Kasumi-1 (cell line): Measurements from ENCODE around the gene NDN.
A peak's percentile ranks its signal among the peaks of the same experiment; 100 is the strongest.
"Not testable (repeated sequence)": the region's sequence is repeated elsewhere in the genome, so short reads cannot be mapped to it uniquely, and the experiment has no call there.

Source experiments
- DNase-seq, 2 experiments: peaks; one replicate each; lab custom pipeline; 2025; lab: John Stamatoyannopoulos, UW

Gene NDN

GRCh38 chr15:23687143-23687470, at the start of gene NDN:
TSS of gene NDN (minus strand) at chr15:23687305. CDS start at chr15:23687217, 88 bp downstream.
- no peak for DNase-seq

- DNase-seq, result no peak
Observed at GRCh38 chr15:23736033-23736673, 49.0 kb upstream of the NDN start.

DNA sequence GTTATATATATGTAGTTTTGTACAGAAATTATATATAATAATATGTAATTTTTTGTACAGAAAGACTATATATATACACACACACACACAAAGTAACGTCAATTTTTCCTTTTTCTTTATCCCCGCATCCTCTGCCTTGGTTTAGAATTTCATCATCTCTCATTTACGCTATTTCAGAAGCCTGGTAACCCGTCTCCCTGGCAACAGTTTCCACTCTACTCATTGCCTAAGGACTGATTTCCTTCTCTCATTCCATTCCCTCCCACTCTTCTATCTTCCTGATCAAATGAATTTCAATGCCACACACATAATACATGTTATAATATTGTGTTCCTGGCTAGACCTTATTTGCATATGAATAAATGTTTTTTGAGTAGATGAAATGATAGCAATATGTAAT, 47.8 kb upstream of the NDN start:
- DNase-seq, result no peak

DNA sequence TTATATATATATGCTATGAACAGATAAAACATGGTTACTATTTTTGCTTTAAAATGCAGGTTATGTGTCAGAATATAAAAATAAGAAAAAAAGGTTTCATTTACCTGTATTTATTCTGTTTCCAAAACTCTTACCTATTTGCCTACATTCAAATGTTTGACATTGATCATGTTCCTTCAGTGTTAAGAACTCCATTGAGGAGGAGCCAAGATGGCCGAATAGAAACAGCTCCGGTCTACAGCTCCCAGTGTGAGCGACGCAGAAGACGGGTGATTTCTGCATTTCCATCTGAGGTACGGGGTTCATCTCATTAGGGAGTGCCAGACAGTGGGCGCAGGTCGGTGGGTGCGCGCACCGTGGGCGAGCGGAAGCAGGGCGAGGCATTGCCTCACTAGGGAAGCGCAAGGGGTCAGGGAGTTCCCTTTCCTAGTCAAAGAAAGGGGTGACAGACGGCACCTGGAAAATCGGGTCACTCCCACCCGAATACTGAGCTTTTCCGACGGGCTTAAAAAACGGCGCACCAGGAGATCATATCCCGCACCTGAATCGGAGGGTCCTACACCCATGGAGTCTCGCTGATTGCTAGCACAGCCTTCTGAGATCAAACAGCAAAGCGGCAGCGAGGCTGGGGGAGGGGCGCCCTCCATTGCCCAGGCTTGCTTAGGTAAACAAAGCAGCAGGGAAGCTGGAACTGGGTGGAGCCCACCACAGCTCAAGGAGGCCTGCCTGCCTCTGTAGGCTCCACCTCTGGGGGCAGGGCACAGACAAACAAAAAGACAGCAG, 27.0 kb upstream of the NDN start:
- not testable (repeated sequence) for DNase-seq

DNA sequence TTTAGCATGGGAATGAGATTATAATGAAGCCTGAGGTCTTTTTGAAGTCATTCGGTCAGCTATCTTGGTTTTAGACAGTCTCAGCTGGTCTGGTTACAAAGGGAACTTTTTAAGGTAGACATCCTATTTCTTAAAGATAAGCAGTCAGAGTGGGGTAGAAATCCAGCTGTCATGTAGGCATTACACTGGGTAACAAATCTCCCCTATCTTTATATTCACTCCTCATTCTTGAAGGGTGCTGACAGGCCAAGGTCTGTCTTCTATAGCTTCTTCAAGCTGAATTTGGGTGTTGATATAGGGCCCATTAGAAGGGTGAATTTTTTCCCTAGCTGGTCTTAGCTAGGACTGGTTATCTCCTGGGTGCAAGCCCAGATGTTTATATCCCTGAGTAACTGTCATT, 21.2 kb upstream of the NDN start:
- no peak for DNase-seq

- no peak for DNase-seq
Observed at GRCh38 chr15:23695282-23695681, 8.2 kb upstream of the NDN start.

DNA sequence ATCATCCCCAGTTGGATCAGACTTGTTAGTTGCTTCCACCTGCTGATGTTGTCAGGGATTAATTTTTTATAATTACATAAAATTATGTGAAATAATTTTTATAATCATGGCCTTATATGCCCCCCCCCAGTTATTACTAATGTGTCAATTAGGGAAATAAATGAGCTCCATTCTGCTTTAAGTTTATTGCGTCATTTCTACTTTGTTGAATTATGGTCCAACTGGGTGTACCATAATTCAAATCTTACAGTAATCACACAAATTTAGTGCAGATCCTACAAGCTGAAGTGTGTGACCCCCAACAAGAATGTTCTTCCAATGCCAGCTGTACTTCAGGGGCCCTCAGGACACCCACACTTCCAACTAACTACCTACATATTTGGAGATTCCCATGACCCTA, 7.5 kb upstream of the NDN start:
- DNase-seq, result no peak

DNA sequence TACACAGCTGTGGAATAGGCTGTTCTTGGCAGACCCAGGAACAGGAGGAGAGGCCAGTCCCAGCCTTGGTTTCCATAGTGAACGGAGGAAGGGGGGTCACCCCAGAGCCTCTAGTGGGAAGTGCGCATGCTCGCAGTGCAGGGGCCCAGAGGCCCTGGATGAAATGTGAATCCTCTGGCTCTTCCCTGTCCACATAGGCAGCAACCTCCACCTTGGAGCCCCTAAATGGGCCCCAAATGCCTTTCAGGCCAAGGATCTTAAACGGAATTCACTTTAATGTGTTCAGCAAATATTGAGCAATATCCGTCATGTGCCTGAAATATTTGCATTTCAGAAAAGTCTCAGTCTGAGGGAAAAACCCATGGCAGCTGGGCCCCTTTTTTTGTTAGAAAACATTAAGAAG, 3.3 kb upstream of the NDN start:
- DNase-seq, result no peak

- no peak for DNase-seq
Observed at GRCh38 chr15:23690015-23690414, 2.9 kb upstream of the NDN start.

- DNase-seq, result no peak
Observed at GRCh38 chr15:23686466-23687142, 501 bp downstream of the NDN start.

GRCh38 chr15:23671481-23671880, 15.6 kb downstream of the NDN start:
- DNase-seq, result no peak

- DNase-seq, result no peak
Observed at GRCh38 chr15:23670970-23671369, 16.1 kb downstream of the NDN start.

- DNase-seq, result no peak
Observed at GRCh38 chr15:23663232-23663631, 23.9 kb downstream of the NDN start.

DNA sequence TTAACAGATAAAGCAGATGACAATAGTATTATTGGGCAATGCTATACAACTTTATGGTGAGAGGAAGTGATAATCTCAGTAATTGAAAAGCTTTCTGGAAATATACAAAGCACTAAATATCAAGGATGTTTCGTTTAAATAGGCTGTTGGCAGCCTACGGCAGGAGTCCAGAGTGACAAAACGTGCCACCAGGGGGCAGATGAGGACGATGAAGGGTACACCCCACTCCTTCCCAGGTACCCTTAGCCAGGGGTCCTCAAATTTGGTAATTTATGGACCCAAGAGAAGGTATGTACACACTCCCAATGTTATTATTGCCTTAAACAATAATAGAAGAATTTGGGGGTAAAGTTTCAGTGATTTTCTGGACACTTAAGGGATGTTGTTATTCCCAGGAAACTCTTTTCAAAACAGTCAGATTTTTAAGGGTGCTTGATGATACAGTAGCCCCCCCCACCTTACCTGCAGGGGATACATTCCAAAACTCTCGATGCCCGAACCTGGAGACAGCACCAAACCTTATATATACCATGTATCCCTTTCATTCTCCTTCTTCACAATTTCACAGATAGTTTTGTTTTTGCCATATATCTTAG, 38.1 kb downstream of the NDN start:
- peak in 1 of 2 experiments; percentile 0 for DNase-seq

DNA sequence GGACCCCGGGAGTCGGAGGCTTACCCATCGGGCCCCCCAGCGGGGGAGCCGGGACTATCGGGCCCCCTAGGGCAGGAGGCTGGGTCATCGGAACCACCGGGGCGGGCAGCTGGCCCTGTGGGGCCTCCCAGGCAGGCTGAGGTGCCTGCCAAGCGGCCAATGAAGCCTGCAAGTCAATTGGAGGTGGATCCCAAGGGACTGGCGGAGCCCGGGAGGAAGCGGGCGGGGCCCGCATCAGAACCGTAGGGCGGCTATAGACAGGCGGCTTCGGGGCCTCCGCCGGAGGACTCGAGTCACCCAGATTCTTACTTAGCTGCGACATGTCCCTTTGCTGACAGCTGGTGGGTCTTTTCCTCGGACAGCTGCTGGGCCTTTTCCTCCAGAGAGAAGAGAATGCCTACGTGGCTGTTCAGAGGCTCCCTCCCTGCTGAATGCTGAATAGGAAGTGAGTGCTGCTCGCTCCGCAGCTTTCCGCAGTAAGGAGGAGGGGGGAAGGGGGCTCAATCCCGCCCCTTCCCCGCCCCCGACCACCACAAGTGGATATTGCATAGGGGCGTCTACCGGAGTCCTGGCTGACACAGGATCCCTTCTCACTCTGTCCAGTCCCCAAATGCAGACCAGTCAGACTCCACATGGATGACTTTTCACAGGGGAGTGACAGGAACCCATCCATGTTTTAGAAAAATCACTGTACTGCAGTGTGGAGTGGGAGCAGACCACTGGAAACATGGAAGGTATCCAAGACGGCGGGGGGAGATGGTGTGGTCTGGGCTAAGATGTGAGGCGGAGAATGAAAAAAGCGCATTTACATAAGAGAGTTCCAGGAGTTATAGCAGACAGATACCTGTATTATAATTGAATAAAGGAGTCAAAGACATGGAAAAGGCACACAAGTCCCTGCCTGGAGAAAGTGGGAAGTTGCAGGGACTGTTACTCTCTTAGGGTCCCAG, 39.4 kb downstream of the NDN start, which contains the start of gene MAGEL2:
Gene MAGEL2 (minus strand): TSS at position 447 of the 950 bp plus-strand sequence. CDS start 125 bp downstream, at position 322.
- no peak for DNase-seq

DNA sequence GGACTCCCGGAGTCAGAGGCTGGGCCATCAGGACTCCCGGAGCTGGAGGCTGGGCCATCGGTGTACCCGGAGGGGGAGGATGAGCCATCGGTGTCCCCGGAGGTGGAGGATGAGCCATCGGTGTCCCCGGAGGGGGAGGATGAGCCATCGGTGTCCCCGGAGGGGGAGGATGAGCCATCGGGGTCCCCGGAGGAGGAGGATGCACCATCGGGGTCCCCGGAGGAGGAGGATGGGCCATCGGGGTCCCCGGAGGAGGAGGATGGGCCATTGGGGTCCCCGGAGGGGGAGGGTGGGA, 40.2 kb downstream of the NDN start:
- no peak for DNase-seq

DNA sequence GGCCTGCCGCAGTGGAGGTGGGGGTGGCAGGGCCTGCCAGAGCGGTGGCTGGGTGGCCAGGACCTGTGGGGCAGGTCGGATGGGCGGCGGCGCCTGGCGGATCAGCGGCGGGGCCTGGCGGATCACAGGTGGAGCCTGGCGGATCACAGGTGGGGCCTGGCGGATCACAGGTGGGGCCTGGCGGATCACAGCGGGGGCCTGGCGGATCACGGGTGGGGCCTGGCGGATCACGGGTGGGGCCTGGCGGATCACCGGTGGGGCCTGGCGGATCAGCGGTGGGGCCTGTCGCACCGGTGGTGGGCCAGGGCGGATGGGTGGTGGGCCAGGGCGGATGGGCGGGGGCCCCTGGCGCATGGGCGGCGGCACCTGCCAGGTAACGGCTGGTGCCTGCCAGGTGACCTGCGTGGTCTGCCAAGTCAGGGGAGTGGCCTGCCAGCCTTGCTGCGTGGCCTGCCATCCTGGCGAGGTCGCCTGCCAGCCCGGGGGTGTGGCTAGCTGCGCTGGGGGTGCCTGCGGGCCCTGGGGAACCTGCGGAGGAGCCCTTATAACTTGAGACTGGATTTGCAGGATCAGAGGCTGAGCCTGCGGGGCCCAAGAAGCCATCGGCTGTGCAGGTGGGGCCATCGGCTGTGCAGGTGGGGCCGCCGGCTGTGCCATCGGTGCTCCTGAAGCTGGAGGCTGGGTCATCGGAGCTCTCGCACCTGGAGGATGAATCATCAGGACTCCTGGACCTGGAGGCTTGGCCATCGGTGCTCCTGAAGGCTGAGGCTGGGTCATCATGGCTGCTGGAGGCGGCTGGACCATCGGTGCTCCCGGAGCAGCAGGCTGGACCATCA, 40.7 kb downstream of the NDN start:
- no peak for DNase-seq

- DNase-seq, result no peak
Observed at GRCh38 chr15:23645371-23646164, 41.5 kb downstream of the NDN start.

DNA sequence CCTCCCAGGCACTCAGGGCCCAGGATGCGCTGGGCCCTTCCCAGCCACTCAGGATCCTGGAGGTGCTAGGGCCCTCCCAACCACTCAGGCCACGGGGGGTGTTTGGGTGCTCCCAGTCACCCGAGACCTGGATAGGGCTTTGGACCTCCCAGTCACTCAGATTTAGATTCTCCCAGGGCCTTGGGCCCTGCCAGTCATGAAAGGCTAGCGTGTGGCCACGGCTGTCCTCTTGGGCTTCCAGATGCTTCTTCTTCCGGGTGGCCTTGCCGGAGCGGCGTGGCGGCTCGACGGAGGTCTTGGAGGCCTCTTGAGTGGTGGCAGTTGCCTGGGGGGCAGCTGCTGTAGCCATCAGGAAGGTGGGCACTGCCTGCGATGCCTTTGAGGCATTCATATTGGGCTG, 42.3 kb downstream of the NDN start:
- DNase-seq, result no peak
